Activated CD4-positive, alpha-beta T cell treated with anti-CD3 and anti-CD28 coated beads for 4 hours (primary cell): ENCODE results near the gene TBX18.

Experiments
- DNase-seq, 2 donors: peaks; one replicate each; pipeline ENCODE4 v3.0.0-alpha.2; 2020

The TBX18 gene

GRCh38 chr6:84667252-84668213 is 96.9 kb downstream of the TBX18 start:
- no peak for DNase-seq

GRCh38 chr6:84665401-84665800 is 99.0 kb downstream of the TBX18 start:
- DNase-seq, result no peak

- DNase-seq, result no peak
Measured at GRCh38 chr6:84663866-84664265, 100.5 kb downstream of the TBX18 start.

- no peak for DNase-seq
Measured at GRCh38 chr6:84657486-84657885, 106.9 kb downstream of the TBX18 start.

- no peak for DNase-seq
Measured at GRCh38 chr6:84657025-84657424, 107.4 kb downstream of the TBX18 start.

- DNase-seq, result no peak
Measured at GRCh38 chr6:84653027-84653551, 111.3 kb downstream of the TBX18 start.

- DNase-seq, result no peak
Measured at GRCh38 chr6:84652356-84653026, 111.9 kb downstream of the TBX18 start.

- no peak for DNase-seq
Measured at GRCh38 chr6:84651583-84651982, 112.8 kb downstream of the TBX18 start.

- no peak for DNase-seq
Measured at GRCh38 chr6:84648444-84648843, 116.0 kb downstream of the TBX18 start.

- no peak for DNase-seq
Measured at GRCh38 chr6:84645563-84646266, 118.7 kb downstream of the TBX18 start.

GRCh38 chr6:84645000-84645399 is 119.4 kb downstream of the TBX18 start:
- no peak for DNase-seq

- no peak for DNase-seq
Measured at GRCh38 chr6:84643778-84644177, 120.6 kb downstream of the TBX18 start.

- DNase-seq, result no peak
Measured at GRCh38 chr6:84641076-84641475, 123.3 kb downstream of the TBX18 start.

- DNase-seq, result no peak
Measured at GRCh38 chr6:84639396-84639795, 125.0 kb downstream of the TBX18 start.

- no peak for DNase-seq
Measured at GRCh38 chr6:84638286-84638685, 126.1 kb downstream of the TBX18 start.
